K562 (cell line): ENCODE measurements around the gene TIGD7. TPM values are rescaled to one million over a fixed set of nuclear protein-coding genes. Genes with fewer than 3 reads are reported as not detected.

ENCODE experiments used
- ATAC-seq: fragments of 200-7000 bp; cut with Tn5 transposase; 3 replicates; pipeline ENCODE4 v1.9.1; 2020; ENCODE audit warnings: moderate library complexity
- BruUV-seq: library from RNA; stranded (reverse); fragments of 400-500 nt; replicated peaks from 2 replicates; lab custom pipeline; 2021; lab: Mats Ljungman, UMichigan
- CTCF ChIA-PET: fragments of 300-600 bp; formaldehyde crosslinking; extraction: SDS; loops from one replicate; lab custom pipeline; 2021; ENCODE audit warnings: low intra/inter-chr PET ratio; lab: Yijun Ruan, JAX
- POLR2A ChIA-PET: fragments of 300-600, 350-650 bp; sonication (Branson Sonifier 250); formaldehyde crosslinking; extraction: SDS; loops from one replicate; lab custom pipeline; 2021; ENCODE audit warnings: antibody characterized with exemption, inconsistent platforms; lab: Yijun Ruan, JAX
- DNase-seq, 4 experiments: peaks; one replicate each; pipeline versions ENCODE4 v3.0.0 to v3.0.0-alpha.2; 2011 to 2018; ENCODE audit warnings: low spot score in 3 of 4, mixed read lengths in 3 of 4; ENCODE audit errors: extremely low read depth in 1 of 4
- FAIRE-seq: peaks from 2 replicates; lab custom pipeline; 2011; peaks lifted over from hg19 to GRCh38; lab: Jason Lieb, UNC
- H2AFZ ChIP-seq: 2 replicates; pipeline ENCODE4 v1.6.0; 2011; ENCODE audit warnings: low read depth, low read length, control low read depth, inconsistent platforms
- H3K27ac ChIP-seq: fragments of 200-600 bp; 3 replicates; pipeline ENCODE4 v1.8.0; 2011; ENCODE audit warnings: low read depth, mild to moderate bottlenecking, control low read depth, inconsistent platforms, low read length, moderate library complexity, mixed read lengths; ENCODE audit errors: extremely low read depth
- H3K27me3 ChIP-seq, 2 experiments: fragments of 300-600 bp in 1 of 2; 2 replicates in 1 of 2; 3 replicates in 1 of 2; pipeline versions ENCODE4 v1.6.0 to v1.8.0; 2011; ENCODE audit warnings: inconsistent platforms in 2 of 2, low read length in 2 of 2, mild to moderate bottlenecking in 1 of 2, mixed read lengths in 1 of 2, moderate library complexity in 1 of 2; ENCODE audit not compliant: control insufficient read depth in 2 of 2, insufficient read depth in 2 of 2
- H3K36me3 ChIP-seq: fragments of 300-600 bp; 3 replicates; pipeline ENCODE4 v1.8.0; 2011; ENCODE audit warnings: mild to moderate bottlenecking, low read length, inconsistent platforms; ENCODE audit not compliant: control insufficient read depth, insufficient read depth
- H3K4me1 ChIP-seq, 2 experiments: fragments of 200-600 bp in 1 of 2; replicated peaks in 1 of 2; 2 replicates in 1 of 2; 3 replicates in 1 of 2; pipeline versions ENCODE4 v1.5.1 to v1.8.0; 2011; ENCODE audit warnings: inconsistent platforms in 2 of 2, low read length in 2 of 2, mild to moderate bottlenecking in 1 of 2, mixed read lengths in 1 of 2, moderate library complexity in 1 of 2; ENCODE audit not compliant: control insufficient read depth in 2 of 2, insufficient read depth in 2 of 2
- H3K4me2 ChIP-seq: 2 replicates; pipeline ENCODE4 v1.6.1; 2011; ENCODE audit warnings: low read length, control low read depth, inconsistent platforms, mixed read lengths; ENCODE audit not compliant: insufficient read depth
- H3K4me3 ChIP-seq: fragments of 200-600 bp; sonication (generic), shearing (Covaris generic); 2 replicates; pipeline ENCODE4 v1.5.1; 2016; ENCODE audit warnings: control low read depth, inconsistent platforms
- H3K79me2 ChIP-seq: fragments of 200-600 bp; 3 replicates; pipeline ENCODE4 v1.8.0; 2011; ENCODE audit warnings: low read length, inconsistent platforms; ENCODE audit not compliant: control insufficient read depth, insufficient read depth
- H3K9ac ChIP-seq, 2 experiments: 2 replicates each; pipeline versions ENCODE4 v1.6.0 to v1.6.1; 2011; ENCODE audit warnings: low read depth in 2 of 2, low read length in 2 of 2, control low read depth in 1 of 2, inconsistent platforms in 1 of 2, mild to moderate bottlenecking in 1 of 2, mixed read lengths in 1 of 2; ENCODE audit not compliant: insufficient read depth in 1 of 2
- H3K9me1 ChIP-seq: one replicate; pipeline ENCODE4 v1.6.0; 2011; ENCODE audit warnings: inconsistent platforms, mild to moderate bottlenecking, low read length, moderate library complexity; ENCODE audit not compliant: control insufficient read depth, insufficient read depth
- H3K9me3 ChIP-seq: replicated peaks from 2 replicates; pipeline ENCODE4 v1.5.1; 2011; ENCODE audit warnings: low read depth, low read length, inconsistent platforms; ENCODE audit not compliant: control insufficient read depth, insufficient read depth
- H4K20me1 ChIP-seq: replicated peaks from 2 replicates; pipeline ENCODE4 v1.6.1; 2011; ENCODE audit warnings: low read length, inconsistent platforms, mixed read lengths; ENCODE audit not compliant: control insufficient read depth, insufficient read depth
- ASH1L ChIP-seq: fragments of 450-650 bp; IDR thresholded peaks from 2 replicates; pipeline ENCODE4 v1.6.1; 2018; ENCODE audit warnings: borderline replicate concordance, mild to moderate bottlenecking, low read depth; ENCODE audit not compliant: partially characterized antibody
- DEAF1 ChIP-seq: fragments of 450-650 bp; formaldehyde crosslinking; IDR thresholded peaks from 2 replicates; pipeline ENCODE4 v1.4.0; 2020; ENCODE audit warnings: mild to moderate bottlenecking, moderate library complexity
- FOS ChIP-seq: IDR thresholded peaks from 3 replicates; pipeline ENCODE4 v1.6.1; 2011; ENCODE audit not compliant: insufficient read length; ENCODE audit errors: extremely low read depth
- NFXL1 ChIP-seq: fragments of 450-650 bp; formaldehyde crosslinking; IDR thresholded peaks from 2 replicates; pipeline ENCODE4 v1.4.0; 2021; ENCODE audit warnings: mild to moderate bottlenecking
- SMARCA4 ChIP-seq: fragments of 450-650 bp; IDR thresholded peaks from 2 replicates; pipeline ENCODE4 v1.6.1; 2016
- ZNF133 ChIP-seq: fragments of 250-450 bp; sonication (Bioruptor Pico); IDR thresholded peaks from 2 replicates; pipeline ENCODE4 v1.4.0; 2020; ENCODE audit warnings: mild to moderate bottlenecking
- WGBS: fragments of 100-300 bp; shearing (Covaris generic); methylation state at CpG from one replicate; pipeline ENCODE4 v1.1.6; 2016; ENCODE audit warnings: low coverage, mixed read lengths; ENCODE audit not compliant: insufficient coverage; ENCODE audit errors: missing lambda C conversion rate; 5-methylcytosine and 5-hydroxymethylcytosine counted together
- in situ Hi-C: fragments of 300-500 bp; cut with MboI; formaldehyde crosslinking; loops from 4 replicates; pipeline ENCODE4 v1.15.0; 2018; ENCODE audit warnings: inconsistent platforms, mixed read lengths
- intact Hi-C: fragments of 100-400 bp; cut with micrococcal nuclease; formaldehyde crosslinking; loops from 2 replicates; pipeline ENCODE4 v1.14.2; 2022
- polyA plus RNA-seq, 8 experiments: library from polyadenylated mRNA; depleted of rRNA in 4 of 8; stranded (reverse) in 5 of 8; unstranded in 3 of 8; fragments of >200 nt; fragmentation: Nextera tagmentation in 2 of 8; fragmentation: Illumina TruSeq in 1 of 8; extraction: Ambion mirVana in 2 of 8; extraction: Trizol in 1 of 8; gene quantifications; 2 replicates each; pipeline versions ENCODE4 v1.2.1 to v1.2.3, GENCODE V29; 2011 to 2014; ENCODE audit warnings: inconsistent platforms in 1 of 8, missing spikeins in 1 of 8
- total RNA-seq, 7 experiments: library from RNA; depleted of rRNA in 6 of 7; stranded (reverse); fragments of >200 nt in 6 of 7; fragmentation: Illumina TruSeq in 2 of 7; extraction: Trizol in 2 of 7; gene quantifications; 2 replicates each; pipeline versions ENCODE4 v1.2.1 to v1.2.3, GENCODE V29; 2011 to 2021; ENCODE audit warnings: low replicate concordance in 1 of 7
- TF ChIP-seq, protein P1 (sequence below): fragments of 450-650 bp; IDR thresholded peaks from 2 replicates; pipeline ENCODE4 v1.6.1; 2016; ENCODE audit warnings: mild to moderate bottlenecking, moderate library complexity

TIGD7 gene
- total and polyA plus RNA-seq, 9 of the 15 experiments (the other 6 are each of a cell fraction or from before 2014, with no cell fraction given), result 0.84 to 10.7 (median 6.7) TPM

DNA sequence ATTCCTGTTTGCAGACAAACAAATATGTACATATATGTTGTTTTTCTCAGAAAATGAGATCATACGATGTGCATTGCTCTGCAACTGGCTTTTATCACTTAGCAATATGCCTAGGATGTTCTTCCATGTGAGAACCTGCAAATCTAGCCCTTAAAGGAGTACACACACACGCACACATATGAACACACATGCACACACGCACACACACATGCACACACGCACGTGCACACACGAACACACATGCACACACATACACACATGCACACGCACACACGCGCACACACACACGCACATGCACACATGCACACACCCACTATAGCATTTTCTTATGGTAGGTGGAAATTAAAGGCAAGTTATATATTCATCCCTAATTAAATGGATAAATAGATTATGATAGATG lies 42.4 kb upstream of the TIGD7 start:
- Histone ChIP-seq H2AFZ (no peak overlapping the region), H3K79me2 (no peaks in the 10 kb centered on the region), H3K4me1 (peaks cover 14 to 16% of the 10 kb centered on the region in 2 experiments), H4K20me1 (no peaks in the 10 kb centered on the region), H3K27ac (no peak overlapping the region), H3K4me2 (no peak overlapping the region), H3K4me3 (no peak overlapping the region), H3K9me1 (peaks cover 3% of the 10 kb centered on the region), H3K9me3 (no peaks in the 10 kb centered on the region), H3K9ac (no peak overlapping the region), H3K36me3 (no peaks in the 10 kb centered on the region), H3K27me3 (no peaks in the 10 kb centered on the region)
- DNase-seq (no peak), ATAC-seq (no peak), FAIRE-seq (no peak)
- ChIA-PET CTCF (no interaction called here), POLR2A (no interaction called here)
- in situ Hi-C loops, result no loop called here
- 20% methylated on average over 9 of the region's 10 CpGs for WGBS
- intact Hi-C loops, result no loop called here
- no TSS peak for BruUV-seq
- TF ChIP-seq ZNF133 (CRISPR knock-in tag), result no peak
- no peak for TF ChIP-seq DEAF1 (CRISPR knock-in tag)
- no peak for TF ChIP-seq ASH1L
- TF ChIP-seq SMARCA4, result no peak
- TF ChIP-seq, protein P1, sequence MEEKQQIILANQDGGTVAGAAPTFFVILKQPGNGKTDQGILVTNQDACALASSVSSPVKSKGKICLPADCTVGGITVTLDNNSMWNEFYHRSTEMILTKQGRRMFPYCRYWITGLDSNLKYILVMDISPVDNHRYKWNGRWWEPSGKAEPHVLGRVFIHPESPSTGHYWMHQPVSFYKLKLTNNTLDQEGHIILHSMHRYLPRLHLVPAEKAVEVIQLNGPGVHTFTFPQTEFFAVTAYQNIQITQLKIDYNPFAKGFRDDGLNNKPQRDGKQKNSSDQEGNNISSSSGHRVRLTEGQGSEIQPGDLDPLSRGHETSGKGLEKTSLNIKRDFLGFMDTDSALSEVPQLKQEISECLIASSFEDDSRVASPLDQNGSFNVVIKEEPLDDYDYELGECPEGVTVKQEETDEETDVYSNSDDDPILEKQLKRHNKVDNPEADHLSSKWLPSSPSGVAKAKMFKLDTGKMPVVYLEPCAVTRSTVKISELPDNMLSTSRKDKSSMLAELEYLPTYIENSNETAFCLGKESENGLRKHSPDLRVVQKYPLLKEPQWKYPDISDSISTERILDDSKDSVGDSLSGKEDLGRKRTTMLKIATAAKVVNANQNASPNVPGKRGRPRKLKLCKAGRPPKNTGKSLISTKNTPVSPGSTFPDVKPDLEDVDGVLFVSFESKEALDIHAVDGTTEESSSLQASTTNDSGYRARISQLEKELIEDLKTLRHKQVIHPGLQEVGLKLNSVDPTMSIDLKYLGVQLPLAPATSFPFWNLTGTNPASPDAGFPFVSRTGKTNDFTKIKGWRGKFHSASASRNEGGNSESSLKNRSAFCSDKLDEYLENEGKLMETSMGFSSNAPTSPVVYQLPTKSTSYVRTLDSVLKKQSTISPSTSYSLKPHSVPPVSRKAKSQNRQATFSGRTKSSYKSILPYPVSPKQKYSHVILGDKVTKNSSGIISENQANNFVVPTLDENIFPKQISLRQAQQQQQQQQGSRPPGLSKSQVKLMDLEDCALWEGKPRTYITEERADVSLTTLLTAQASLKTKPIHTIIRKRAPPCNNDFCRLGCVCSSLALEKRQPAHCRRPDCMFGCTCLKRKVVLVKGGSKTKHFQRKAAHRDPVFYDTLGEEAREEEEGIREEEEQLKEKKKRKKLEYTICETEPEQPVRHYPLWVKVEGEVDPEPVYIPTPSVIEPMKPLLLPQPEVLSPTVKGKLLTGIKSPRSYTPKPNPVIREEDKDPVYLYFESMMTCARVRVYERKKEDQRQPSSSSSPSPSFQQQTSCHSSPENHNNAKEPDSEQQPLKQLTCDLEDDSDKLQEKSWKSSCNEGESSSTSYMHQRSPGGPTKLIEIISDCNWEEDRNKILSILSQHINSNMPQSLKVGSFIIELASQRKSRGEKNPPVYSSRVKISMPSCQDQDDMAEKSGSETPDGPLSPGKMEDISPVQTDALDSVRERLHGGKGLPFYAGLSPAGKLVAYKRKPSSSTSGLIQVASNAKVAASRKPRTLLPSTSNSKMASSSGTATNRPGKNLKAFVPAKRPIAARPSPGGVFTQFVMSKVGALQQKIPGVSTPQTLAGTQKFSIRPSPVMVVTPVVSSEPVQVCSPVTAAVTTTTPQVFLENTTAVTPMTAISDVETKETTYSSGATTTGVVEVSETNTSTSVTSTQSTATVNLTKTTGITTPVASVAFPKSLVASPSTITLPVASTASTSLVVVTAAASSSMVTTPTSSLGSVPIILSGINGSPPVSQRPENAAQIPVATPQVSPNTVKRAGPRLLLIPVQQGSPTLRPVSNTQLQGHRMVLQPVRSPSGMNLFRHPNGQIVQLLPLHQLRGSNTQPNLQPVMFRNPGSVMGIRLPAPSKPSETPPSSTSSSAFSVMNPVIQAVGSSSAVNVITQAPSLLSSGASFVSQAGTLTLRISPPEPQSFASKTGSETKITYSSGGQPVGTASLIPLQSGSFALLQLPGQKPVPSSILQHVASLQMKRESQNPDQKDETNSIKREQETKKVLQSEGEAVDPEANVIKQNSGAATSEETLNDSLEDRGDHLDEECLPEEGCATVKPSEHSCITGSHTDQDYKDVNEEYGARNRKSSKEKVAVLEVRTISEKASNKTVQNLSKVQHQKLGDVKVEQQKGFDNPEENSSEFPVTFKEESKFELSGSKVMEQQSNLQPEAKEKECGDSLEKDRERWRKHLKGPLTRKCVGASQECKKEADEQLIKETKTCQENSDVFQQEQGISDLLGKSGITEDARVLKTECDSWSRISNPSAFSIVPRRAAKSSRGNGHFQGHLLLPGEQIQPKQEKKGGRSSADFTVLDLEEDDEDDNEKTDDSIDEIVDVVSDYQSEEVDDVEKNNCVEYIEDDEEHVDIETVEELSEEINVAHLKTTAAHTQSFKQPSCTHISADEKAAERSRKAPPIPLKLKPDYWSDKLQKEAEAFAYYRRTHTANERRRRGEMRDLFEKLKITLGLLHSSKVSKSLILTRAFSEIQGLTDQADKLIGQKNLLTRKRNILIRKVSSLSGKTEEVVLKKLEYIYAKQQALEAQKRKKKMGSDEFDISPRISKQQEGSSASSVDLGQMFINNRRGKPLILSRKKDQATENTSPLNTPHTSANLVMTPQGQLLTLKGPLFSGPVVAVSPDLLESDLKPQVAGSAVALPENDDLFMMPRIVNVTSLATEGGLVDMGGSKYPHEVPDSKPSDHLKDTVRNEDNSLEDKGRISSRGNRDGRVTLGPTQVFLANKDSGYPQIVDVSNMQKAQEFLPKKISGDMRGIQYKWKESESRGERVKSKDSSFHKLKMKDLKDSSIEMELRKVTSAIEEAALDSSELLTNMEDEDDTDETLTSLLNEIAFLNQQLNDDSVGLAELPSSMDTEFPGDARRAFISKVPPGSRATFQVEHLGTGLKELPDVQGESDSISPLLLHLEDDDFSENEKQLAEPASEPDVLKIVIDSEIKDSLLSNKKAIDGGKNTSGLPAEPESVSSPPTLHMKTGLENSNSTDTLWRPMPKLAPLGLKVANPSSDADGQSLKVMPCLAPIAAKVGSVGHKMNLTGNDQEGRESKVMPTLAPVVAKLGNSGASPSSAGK, result no peak
- no peak for TF ChIP-seq FOS
- no peak for TF ChIP-seq NFXL1 (CRISPR knock-in tag)
